HG03025 (cell line): ENCODE results near the gene OAF.
"Not testable (repeated sequence)": the region's sequence is repeated elsewhere in the genome, so short reads cannot be mapped to it uniquely, and the experiment has no call there.

Source experiments
- ATAC-seq: cut with Tn5 transposase; IDR thresholded peaks from one replicate; pipeline ENCODE4 v1.9.1; 2021; ENCODE audit warnings: mild to moderate bottlenecking, moderate library complexity; ENCODE audit not compliant: unreplicated experiment, low FRiP score

Gene OAF

GRCh38 chr11:120259241-120259640 lies 48.4 kb downstream of the OAF start:
- no peak for ATAC-seq

GRCh38 chr11:120259988-120260565 lies 49.2 kb downstream of the OAF start:
- no peak for ATAC-seq

- ATAC-seq: no peak
Observed at GRCh38 chr11:120260616-120261015, 49.8 kb downstream of the OAF start.

- ATAC-seq: no peak
Observed at GRCh38 chr11:120261321-120261720, 50.5 kb downstream of the OAF start.

- ATAC-seq: no peak
Observed at GRCh38 chr11:120261931-120262330, 51.1 kb downstream of the OAF start.

- ATAC-seq: no peak
Observed at GRCh38 chr11:120267319-120267718, 56.5 kb downstream of the OAF start.

GRCh38 chr11:120268686-120269085 lies 57.9 kb downstream of the OAF start:
- ATAC-seq: no peak

- ATAC-seq: no peak
Observed at GRCh38 chr11:120270386-120270785, 59.6 kb downstream of the OAF start.

GRCh38 chr11:120271672-120272071 lies 60.8 kb downstream of the OAF start:
- no peak for ATAC-seq

GRCh38 chr11:120272303-120272702 lies 61.5 kb downstream of the OAF start:
- no peak for ATAC-seq

GRCh38 chr11:120273432-120273831 lies 62.6 kb downstream of the OAF start:
- no peak for ATAC-seq

GRCh38 chr11:120273956-120274355 lies 63.1 kb downstream of the OAF start:
- ATAC-seq: not testable (repeated sequence)

GRCh38 chr11:120279502-120279901 lies 68.7 kb downstream of the OAF start:
- no peak for ATAC-seq
